CD14-positive monocyte (primary cell): ENCODE results near the gene PLPP2. TPM values are rescaled to one million over a fixed set of nuclear protein-coding genes. Genes with fewer than 3 reads are reported as not detected.

ENCODE experiments used
- DNase-seq, 3 donors: peaks; one replicate each; pipeline ENCODE4 v3.0.0-alpha.2; 2011 to 2022
- H2AFZ ChIP-seq: 2 replicates; pipeline ENCODE4 v1.6.0; 2012; ENCODE audit warnings: mild to moderate bottlenecking, low read depth, low read length, inconsistent platforms; ENCODE audit not compliant: insufficient read depth, poor library complexity, severe bottlenecking
- H3K27ac ChIP-seq, 2 donors: 1 replicate in 1 of 2; 2 replicates in 1 of 2; pipeline ENCODE4 v1.5.1; 2012 to 2013; ENCODE audit warnings: low read length in 2 of 2, control low read depth in 1 of 2, inconsistent platforms in 1 of 2, low read depth in 1 of 2, mild to moderate bottlenecking in 1 of 2
- H3K27me3 ChIP-seq, 2 donors: one replicate each; pipeline versions ENCODE4 v1.6.0 to v1.6.1; 2011 to 2013; ENCODE audit warnings: low read length in 2 of 2; ENCODE audit not compliant: control insufficient read depth in 2 of 2, insufficient read depth in 2 of 2
- H3K36me3 ChIP-seq, 2 donors: replicated peaks in 1 of 2; 1 replicate in 1 of 2; 2 replicates in 1 of 2; pipeline versions ENCODE4 v1.5.1 to v1.6.1; 2012 to 2013; ENCODE audit warnings: low read length in 2 of 2, control low read depth in 1 of 2, inconsistent platforms in 1 of 2, mild to moderate bottlenecking in 1 of 2; ENCODE audit not compliant: insufficient read depth in 2 of 2, control insufficient read depth in 1 of 2
- H3K4me1 ChIP-seq, 2 donors: 1 replicate in 1 of 2; 2 replicates in 1 of 2; pipeline versions ENCODE4 v1.5.1 to v1.6.1; 2012 to 2013; ENCODE audit warnings: low read length in 2 of 2, control low read depth in 1 of 2, inconsistent platforms in 1 of 2, mild to moderate bottlenecking in 1 of 2, moderate library complexity in 1 of 2; ENCODE audit not compliant: insufficient read depth in 2 of 2, control insufficient read depth in 1 of 2
- H3K4me2 ChIP-seq: replicated peaks from 2 replicates; pipeline ENCODE3; 2012; ENCODE audit warnings: low read length, moderate library complexity, mild to moderate bottlenecking; ENCODE audit not compliant: poor library complexity, severe bottlenecking; ENCODE audit errors: extremely low read depth
- H3K4me3 ChIP-seq, 3 experiments: fragments of 200-600 bp in 1 of 3; sonication (generic) in 1 of 3; replicated peaks in 1 of 3; 1 replicate in 2 of 3; 2 replicates in 1 of 3; pipeline ENCODE4 v1.5.1; 2011 to 2013; ENCODE audit warnings: low read length in 3 of 3, mild to moderate bottlenecking in 3 of 3, control low read depth in 2 of 3, low read depth in 2 of 3, inconsistent platforms in 1 of 3, moderate library complexity in 1 of 3
- H3K79me2 ChIP-seq: 2 replicates; pipeline ENCODE4 v1.6.0; 2012; ENCODE audit warnings: mild to moderate bottlenecking, control low read depth, inconsistent platforms, low read length, moderate library complexity; ENCODE audit not compliant: insufficient read depth
- H3K9ac ChIP-seq: 2 replicates; pipeline ENCODE4 v1.6.0; 2017; ENCODE audit warnings: low read length, mild to moderate bottlenecking; ENCODE audit not compliant: insufficient read depth, poor library complexity, severe bottlenecking
- H3K9me3 ChIP-seq, 2 donors: replicated peaks in 1 of 2; 1 replicate in 1 of 2; 2 replicates in 1 of 2; pipeline versions ENCODE4 v1.5.1 to v1.6.1; 2012 to 2013; ENCODE audit warnings: low read length in 2 of 2, control low read depth in 1 of 2; ENCODE audit not compliant: control insufficient read depth in 1 of 2, insufficient read depth in 1 of 2
- H4K20me1 ChIP-seq: 2 replicates; pipeline ENCODE4 v1.6.0; 2012; ENCODE audit warnings: mild to moderate bottlenecking, low read length, control low read depth, moderate library complexity; ENCODE audit not compliant: insufficient read depth
- H3K27ac Mint-ChIP-seq, 7 donors: one replicate each; pipeline ENCODE4 v1.8.0; 2020; ENCODE audit warnings: mild to moderate bottlenecking in 7 of 7, mixed read lengths in 7 of 7, moderate library complexity in 6 of 7, inconsistent platforms in 2 of 7
- H3K27me3 Mint-ChIP-seq, 3 donors: one replicate each; pipeline ENCODE4 v1.8.0; 2021 to 2022; ENCODE audit warnings: low read depth in 3 of 3, mild to moderate bottlenecking in 3 of 3, mixed read lengths in 3 of 3, moderate library complexity in 3 of 3, inconsistent platforms in 1 of 3
- H3K36me3 Mint-ChIP-seq, 2 donors: one replicate each; pipeline ENCODE4 v1.8.0; 2020; ENCODE audit warnings: mixed read lengths in 2 of 2, inconsistent platforms in 1 of 2, mild to moderate bottlenecking in 1 of 2
- H3K4me1 Mint-ChIP-seq: one replicate; pipeline ENCODE4 v1.8.0; 2020; ENCODE audit warnings: mild to moderate bottlenecking, mixed read lengths
- H3K4me3 Mint-ChIP-seq, 2 donors: one replicate each; pipeline ENCODE4 v1.8.0; 2020; ENCODE audit warnings: mild to moderate bottlenecking in 2 of 2, mixed read lengths in 2 of 2, moderate library complexity in 1 of 2
- H3K9me3 Mint-ChIP-seq, 7 donors: one replicate each; pipeline ENCODE4 v1.8.0; 2020 to 2022; ENCODE audit warnings: mixed read lengths in 7 of 7, mild to moderate bottlenecking in 6 of 7, moderate library complexity in 6 of 7, inconsistent platforms in 2 of 7
- CTCF ChIP-seq: fragments of 200-600 bp; IDR thresholded peaks from one replicate; pipeline ENCODE4 v1.8.0; 2022; ENCODE audit warnings: antibody characterized with exemption, mild to moderate bottlenecking
- WGBS: methylation state at CpG from one replicate; pipeline ENCODE4 v1.1.5; 2013; ENCODE audit warnings: missing lambda C conversion rate; ENCODE audit not compliant: insufficient coverage; 5-methylcytosine and 5-hydroxymethylcytosine counted together
- intact Hi-C, 2 donors: fragments of 100-400 bp; cut with micrococcal nuclease; formaldehyde crosslinking; loops; one replicate each; pipeline versions ENCODE4 v1.15.0 to v1.15.1; 2023
- polyA plus RNA-seq, 3 donors: library from polyadenylated mRNA; depleted of rRNA in 1 of 3; unstranded in 2 of 3; stranded (reverse) in 1 of 3; fragments of 300-500 nt in 2 of 3; fragments of >200 nt in 1 of 3; fragmentation: Illumina TruSeq in 2 of 3; gene quantifications; 1 replicate in 2 of 3; 2 replicates in 1 of 3; pipeline ENCODE4 v1.2.3, GENCODE V29; 2012 to 2021

PLPP2 gene
- polyA plus RNA-seq, 3 donors = 0.01 TPM; not detected in 2

DNA sequence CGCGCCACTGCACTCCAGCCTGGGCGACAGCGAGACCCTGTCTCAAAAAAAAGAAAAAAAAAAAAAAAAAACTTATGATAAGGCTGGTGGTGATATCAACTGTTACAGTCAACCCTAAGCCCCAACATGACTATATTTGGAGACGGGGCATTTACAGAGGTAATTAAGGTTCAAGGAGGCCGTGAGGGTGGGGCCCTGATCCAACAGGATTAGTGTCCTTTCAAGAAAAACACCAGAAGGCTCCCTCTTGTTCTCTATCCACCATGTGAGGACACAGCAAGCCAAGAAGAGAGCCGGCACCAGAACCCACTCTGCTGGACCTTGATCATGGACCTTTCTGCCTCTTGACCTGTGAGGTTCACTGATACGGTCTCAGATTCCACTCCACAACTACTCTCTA, 39.3 kb upstream of the PLPP2 start:
- peaks cover 18% of the 10 kb centered on the region for H3K79me2 ChIP-seq
- no peaks in the 10 kb centered on the region for H3K27me3 ChIP-seq
- no peak overlapping the region for H2AFZ ChIP-seq
- no peak overlapping the region for H3K4me2 ChIP-seq
- H3K9me3 ChIP-seq = peaks cover 38 to 45% of the 10 kb centered on the region in 2 donors
- Mint-ChIP-seq H3K9me3 (peaks cover 31 to 47% (median 41%) of the 10 kb centered on the region in 7 donors), H3K36me3 (peaks cover 19 to 78% of the 10 kb centered on the region in 2 donors), H3K4me3 (no peak overlapping the region), H3K27me3 (no peaks in the 10 kb centered on the region), H3K4me1 (no peaks in the 10 kb centered on the region), H3K27ac (no peak overlapping the region)
- H3K9ac ChIP-seq = no peak overlapping the region
- no peaks in the 10 kb centered on the region for H3K4me1 ChIP-seq
- TF ChIP-seq CTCF = no peak
- peaks cover 51% of the 10 kb centered on the region for H4K20me1 ChIP-seq
- no peak for DNase-seq
- intact Hi-C loops = no loop called here
- no peak overlapping the region for H3K4me3 ChIP-seq
- H3K27ac ChIP-seq = no peak overlapping the region
- 100% methylated on average over 2 of the region's 8 CpGs for WGBS
- peaks cover 77 to 86% of the 10 kb centered on the region in 2 donors for H3K36me3 ChIP-seq

- Histone ChIP-seq H3K27me3 (no peaks in the 10 kb centered on the region), H3K27ac (no peak overlapping the region), H3K4me3 (no peak overlapping the region), H3K9ac (no peak overlapping the region), H3K79me2 (peaks cover 12% of the 10 kb centered on the region), H2AFZ (no peak overlapping the region), H3K9me3 (peaks cover 38 to 45% of the 10 kb centered on the region in 2 donors), H4K20me1 (peaks cover 45% of the 10 kb centered on the region), H3K4me2 (no peak overlapping the region), H3K4me1 (no peaks in the 10 kb centered on the region), H3K36me3 (peaks cover 77 to 86% of the 10 kb centered on the region in 2 donors)
- 100% methylated on average over 7 of the region's 7 CpGs for WGBS
- no peak for DNase-seq
- H3K27me3 Mint-ChIP-seq = peaks cover 0 to 1% (median 1%) of the 10 kb centered on the region in 3 donors
- peaks cover 31 to 47% (median 41%) of the 10 kb centered on the region in 7 donors for H3K9me3 Mint-ChIP-seq
- H3K4me3 Mint-ChIP-seq = no peak overlapping the region
- H3K27ac Mint-ChIP-seq = no peak overlapping the region
- peaks cover 13 to 73% of the 10 kb centered on the region in 2 donors for H3K36me3 Mint-ChIP-seq
- intact Hi-C loops = no loop called here
- no peaks in the 10 kb centered on the region for H3K4me1 Mint-ChIP-seq
- no peak for TF ChIP-seq CTCF
These were observed 38.7 kb upstream of the PLPP2 start for GRCh38 chr19:329876-330275.
